GM19035 (cell line): ENCODE results near the gene ACADSB.

Source experiments
- ATAC-seq: cut with Tn5 transposase; IDR thresholded peaks from one replicate; pipeline ENCODE4 v1.9.1; 2021; ENCODE audit not compliant: unreplicated experiment

The ACADSB gene

GRCh38 chr10:123008355-123009104, at the start of gene ACADSB, which contains the start of gene IKZF5:
Gene ACADSB, plus strand, starts transcription at chr10:123009006. Its CDS starts 24 bp downstream, at chr10:123009030.
Gene IKZF5, minus strand, starts transcription at chr10:123008795. Its CDS starts 10,170 bp downstream, at chr10:122998625.
- peak; percentile 83 for ATAC-seq

- ATAC-seq, result no peak
Observed at GRCh38 chr10:122962405-122962804, 46.4 kb upstream of the ACADSB start.

- ATAC-seq, result no peak
Observed at GRCh38 chr10:122966879-122967278, 41.9 kb upstream of the ACADSB start.

GRCh38 chr10:122968698-122969097, 40.1 kb upstream of the ACADSB start:
- no peak for ATAC-seq

- no peak for ATAC-seq
Observed at GRCh38 chr10:122974023-122974422, 34.8 kb upstream of the ACADSB start.

- ATAC-seq, result no peak
Observed at GRCh38 chr10:122974543-122975064, 34.2 kb upstream of the ACADSB start.

GRCh38 chr10:122980209-122981065, 28.4 kb upstream of the ACADSB start, which contains the start of gene PSTK:
Gene PSTK, plus strand, starts transcription at chr10:122980401. Its CDS starts 79 bp downstream, at chr10:122980480.
- ATAC-seq, result peak; percentile 98

- ATAC-seq, result no peak
Observed at GRCh38 chr10:122981066-122981464, 27.7 kb upstream of the ACADSB start.

GRCh38 chr10:122983898-122984297, 24.9 kb upstream of the ACADSB start:
- ATAC-seq, result no peak

- no peak for ATAC-seq
Observed at GRCh38 chr10:122984708-122985107, 24.1 kb upstream of the ACADSB start.

- no peak for ATAC-seq
Observed at GRCh38 chr10:122986335-122986734, 22.5 kb upstream of the ACADSB start.

GRCh38 chr10:122988501-122988900, 20.3 kb upstream of the ACADSB start:
- no peak for ATAC-seq

- no peak for ATAC-seq
Observed at GRCh38 chr10:122990278-122990677, 18.5 kb upstream of the ACADSB start.

GRCh38 chr10:122992031-122992585, 16.7 kb upstream of the ACADSB start:
- ATAC-seq, result no peak

GRCh38 chr10:122993797-122994336, 14.9 kb upstream of the ACADSB start:
- ATAC-seq, result no peak

- no peak for ATAC-seq
Observed at GRCh38 chr10:122995936-122996335, 12.9 kb upstream of the ACADSB start.

GRCh38 chr10:122997864-122998263, 10.9 kb upstream of the ACADSB start:
- ATAC-seq, result peak; percentile 58

- no peak for ATAC-seq
Observed at GRCh38 chr10:122998360-122998917, 10.4 kb upstream of the ACADSB start.

- ATAC-seq, result no peak
Observed at GRCh38 chr10:122998934-122999333, 9.9 kb upstream of the ACADSB start.

- ATAC-seq, result no peak
Observed at GRCh38 chr10:122999347-122999746, 9.5 kb upstream of the ACADSB start.

GRCh38 chr10:123000155-123000554, 8.7 kb upstream of the ACADSB start:
- no peak for ATAC-seq
